Retinal pigment epithelial cell (primary cell): Measurements from ENCODE around the gene SKA3.
"Not testable (repeated sequence)": the region's sequence is repeated elsewhere in the genome, so short reads cannot be mapped to it uniquely, and the experiment has no call there.

Experiments used
- DNase-seq: peaks from one replicate; pipeline ENCODE4 v3.0.0-alpha.2; 2010; ENCODE audit warnings: low read depth
- H3K4me3 ChIP-seq: 2 replicates; pipeline ENCODE4 v1.5.1; 2011; ENCODE audit warnings: mild to moderate bottlenecking, low read length, control low read depth, moderate library complexity
- TF ChIP-seq, protein P1 (sequence below): conservative IDR thresholded peaks from 2 replicates; pipeline ENCODE4 v1.5.1; 2011; ENCODE audit warnings: low read depth, low read length, control low read depth, inconsistent platforms

Gene SKA3

DNA sequence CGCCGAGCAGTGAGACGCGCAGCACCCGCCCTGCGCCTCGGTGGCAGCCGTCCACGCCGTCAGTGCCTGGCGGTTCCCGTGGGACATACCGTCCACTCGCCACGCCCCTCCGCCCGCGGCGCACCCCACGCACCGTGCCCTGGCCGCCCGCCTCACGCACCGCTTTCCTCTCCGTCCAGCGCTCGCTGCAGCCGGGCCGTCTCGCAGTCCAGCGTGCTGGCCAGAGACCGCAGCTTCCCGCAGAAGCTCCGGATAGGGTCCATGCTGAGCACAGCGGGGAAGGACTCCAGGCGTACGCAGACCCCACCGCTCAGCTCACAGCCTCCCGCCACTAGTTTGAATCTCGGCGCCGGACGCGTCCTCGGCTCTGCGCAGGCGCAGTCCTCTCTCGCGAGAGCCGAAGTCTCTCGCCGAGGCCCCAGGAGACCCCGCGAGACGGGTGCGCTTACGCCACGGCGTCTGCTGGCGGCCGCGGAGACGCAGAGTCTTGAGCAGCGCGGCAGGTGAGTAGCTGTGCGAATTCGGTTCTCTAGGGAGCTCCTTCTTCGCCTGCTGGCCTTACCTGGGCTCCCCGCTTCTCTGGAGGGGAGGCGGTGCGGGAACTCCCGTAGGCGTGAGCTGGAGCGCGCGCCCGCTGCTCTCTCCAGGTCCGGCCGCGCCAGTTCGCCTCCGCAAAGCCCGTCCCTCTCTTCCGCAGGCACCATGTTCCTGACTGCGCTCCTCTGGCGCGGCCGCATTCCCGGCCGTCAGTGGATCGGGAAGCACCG lies at the start of gene SKA3, which contains the start of gene MRPL57:
Gene SKA3, minus strand, starts transcription at position 338 of the 767 bp plus-strand sequence. Its CDS starts 75 bp downstream, at position 263.
Gene MRPL57, plus strand, starts transcription at position 444 of the 767 bp plus-strand sequence. Its CDS starts 259 bp downstream, at position 703.
- peak within 1 kb of the TSS; percentile 90 for H3K4me3 ChIP-seq
- TF ChIP-seq, protein P1, sequence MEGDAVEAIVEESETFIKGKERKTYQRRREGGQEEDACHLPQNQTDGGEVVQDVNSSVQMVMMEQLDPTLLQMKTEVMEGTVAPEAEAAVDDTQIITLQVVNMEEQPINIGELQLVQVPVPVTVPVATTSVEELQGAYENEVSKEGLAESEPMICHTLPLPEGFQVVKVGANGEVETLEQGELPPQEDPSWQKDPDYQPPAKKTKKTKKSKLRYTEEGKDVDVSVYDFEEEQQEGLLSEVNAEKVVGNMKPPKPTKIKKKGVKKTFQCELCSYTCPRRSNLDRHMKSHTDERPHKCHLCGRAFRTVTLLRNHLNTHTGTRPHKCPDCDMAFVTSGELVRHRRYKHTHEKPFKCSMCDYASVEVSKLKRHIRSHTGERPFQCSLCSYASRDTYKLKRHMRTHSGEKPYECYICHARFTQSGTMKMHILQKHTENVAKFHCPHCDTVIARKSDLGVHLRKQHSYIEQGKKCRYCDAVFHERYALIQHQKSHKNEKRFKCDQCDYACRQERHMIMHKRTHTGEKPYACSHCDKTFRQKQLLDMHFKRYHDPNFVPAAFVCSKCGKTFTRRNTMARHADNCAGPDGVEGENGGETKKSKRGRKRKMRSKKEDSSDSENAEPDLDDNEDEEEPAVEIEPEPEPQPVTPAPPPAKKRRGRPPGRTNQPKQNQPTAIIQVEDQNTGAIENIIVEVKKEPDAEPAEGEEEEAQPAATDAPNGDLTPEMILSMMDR, result no peak
- DNase-seq, result peak; percentile 67

DNA sequence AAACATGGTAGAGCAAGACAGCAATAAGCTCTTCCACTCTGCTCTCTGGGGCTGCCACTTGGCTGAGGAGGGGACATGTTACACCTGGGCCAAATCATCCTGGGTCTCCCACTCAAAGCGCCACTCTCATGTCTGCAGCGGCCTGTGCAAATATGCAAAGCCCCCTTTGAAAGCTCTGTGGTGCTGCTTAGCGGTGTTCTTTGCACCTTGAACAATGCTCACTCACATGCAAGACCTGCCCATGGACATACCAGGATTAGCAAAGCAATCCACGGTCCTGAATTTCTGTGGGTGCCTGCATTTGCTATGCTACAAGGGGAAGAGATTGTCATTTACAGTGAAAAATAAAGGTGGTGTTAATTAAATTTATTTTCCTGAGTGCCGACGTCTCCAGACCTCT lies 48.7 kb upstream of the SKA3 start:
- no peak overlapping the region for H3K4me3 ChIP-seq
- TF ChIP-seq, protein P1, result no peak
- DNase-seq, result no peak

DNA sequence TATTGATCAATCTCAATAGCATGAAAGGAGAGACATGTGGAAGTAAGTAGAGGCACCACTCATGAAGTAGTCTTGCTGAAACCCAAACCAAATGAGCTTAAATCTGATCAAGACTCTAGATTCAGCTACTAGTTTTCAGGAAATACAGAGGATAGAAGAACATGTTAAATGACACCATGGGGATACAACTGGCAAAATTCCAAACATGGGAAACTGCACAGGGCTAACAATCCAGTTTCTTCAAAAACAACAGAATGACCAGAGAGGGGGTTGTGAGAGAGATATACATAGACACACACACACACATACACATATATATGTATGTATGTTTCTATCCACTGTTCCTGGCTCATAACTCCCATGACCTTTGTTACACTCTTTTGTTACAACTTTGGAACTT lies 44.9 kb upstream of the SKA3 start:
- H3K4me3 ChIP-seq, result no peak overlapping the region
- TF ChIP-seq, protein P1, result no peak
- DNase-seq, result no peak

DNA sequence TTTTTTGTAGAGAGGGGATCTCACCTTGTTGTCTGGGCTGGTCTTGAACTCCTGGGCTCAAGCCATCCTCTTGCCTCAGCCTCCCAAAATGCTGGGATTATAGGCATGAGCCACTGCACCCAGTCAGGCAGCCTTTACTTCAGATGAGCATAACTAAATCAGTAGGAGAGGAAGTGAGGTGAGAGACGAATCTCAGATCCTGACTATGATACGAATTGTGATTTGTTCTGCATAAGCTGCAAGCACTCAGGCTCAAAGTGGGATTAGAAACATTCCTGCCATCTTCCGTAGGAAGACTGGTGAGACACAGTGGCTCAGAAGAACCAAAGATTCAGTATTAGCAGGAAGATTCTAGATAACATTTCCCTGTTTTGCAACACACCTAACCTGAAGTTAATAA lies 43.4 kb upstream of the SKA3 start:
- H3K4me3 ChIP-seq, DNase-seq: not testable (repeated sequence)

DNA sequence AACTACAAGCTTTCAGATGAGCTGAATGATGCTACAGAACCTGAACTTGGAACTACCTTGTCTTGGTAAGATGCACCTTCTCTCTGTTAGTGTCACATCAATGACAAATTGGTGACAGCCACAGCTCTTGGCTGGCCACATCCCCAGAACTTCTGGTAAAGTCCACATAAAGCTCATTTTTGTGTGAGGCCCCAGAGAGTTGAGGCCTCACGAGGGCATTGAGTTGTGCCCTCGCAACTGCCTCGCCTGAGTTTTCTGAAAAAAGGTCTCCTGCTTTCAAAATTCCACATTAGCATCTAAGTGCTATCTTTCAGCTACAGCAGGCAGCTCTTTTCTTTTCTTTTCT lies 42.7 kb upstream of the SKA3 start:
- H3K4me3 ChIP-seq, result no peak overlapping the region
- no peak for DNase-seq
- TF ChIP-seq, protein P1, result no peak

DNA sequence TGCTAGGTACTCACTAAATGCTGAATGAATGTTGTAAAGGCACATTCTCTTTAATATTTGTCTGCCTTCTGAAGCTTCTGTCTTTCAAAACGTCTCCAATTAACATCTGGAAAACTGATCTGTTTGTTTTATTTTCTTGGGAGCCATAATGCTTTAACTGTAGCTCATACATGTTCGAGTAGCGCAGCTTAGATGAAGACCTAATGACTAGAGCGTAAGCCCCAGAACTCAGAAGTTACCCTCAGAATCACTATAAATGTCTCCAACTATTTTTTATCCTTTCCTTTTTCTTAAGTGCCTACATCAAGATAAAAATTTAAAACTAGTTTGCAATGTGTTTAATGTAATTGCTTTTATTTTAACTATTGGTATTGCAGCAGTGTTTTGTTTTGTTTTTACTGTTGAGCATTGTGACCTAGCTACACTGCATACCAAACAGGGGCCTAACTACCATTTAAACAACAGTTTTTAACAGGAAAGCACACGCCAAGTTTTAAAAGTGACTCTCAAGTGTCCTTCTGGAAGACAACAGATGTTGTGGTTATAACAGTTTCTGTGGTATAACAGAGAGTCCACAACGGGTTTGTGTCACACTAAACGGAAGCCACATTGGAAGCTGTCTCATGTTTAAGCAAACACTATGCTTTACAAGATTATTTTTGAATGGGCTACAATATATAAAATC lies 42.1 kb upstream of the SKA3 start:
- no peak overlapping the region for H3K4me3 ChIP-seq
- TF ChIP-seq, protein P1, result no peak
- no peak for DNase-seq

DNA sequence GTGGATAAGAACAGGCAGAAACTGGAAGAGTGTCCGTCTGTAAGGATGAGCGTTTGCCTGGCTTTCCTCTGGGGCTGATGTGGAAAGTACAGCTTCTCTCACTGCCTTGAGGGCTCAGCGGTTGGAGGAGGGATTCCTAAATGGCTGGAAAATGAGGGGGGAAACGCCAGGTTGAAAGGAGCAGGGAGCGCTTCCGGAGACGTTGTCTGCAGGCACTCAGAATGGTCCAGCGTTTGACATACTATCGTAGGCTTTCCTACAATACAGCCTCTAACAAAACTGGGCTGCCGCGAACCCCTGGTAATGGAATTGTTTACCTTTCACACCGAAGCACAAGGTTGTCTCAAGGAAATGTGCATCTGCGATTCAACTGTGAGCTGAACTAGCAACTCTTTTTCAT lies 40.0 kb upstream of the SKA3 start:
- TF ChIP-seq, protein P1, result no peak
- H3K4me3 ChIP-seq, result no peak overlapping the region
- no peak for DNase-seq

DNA sequence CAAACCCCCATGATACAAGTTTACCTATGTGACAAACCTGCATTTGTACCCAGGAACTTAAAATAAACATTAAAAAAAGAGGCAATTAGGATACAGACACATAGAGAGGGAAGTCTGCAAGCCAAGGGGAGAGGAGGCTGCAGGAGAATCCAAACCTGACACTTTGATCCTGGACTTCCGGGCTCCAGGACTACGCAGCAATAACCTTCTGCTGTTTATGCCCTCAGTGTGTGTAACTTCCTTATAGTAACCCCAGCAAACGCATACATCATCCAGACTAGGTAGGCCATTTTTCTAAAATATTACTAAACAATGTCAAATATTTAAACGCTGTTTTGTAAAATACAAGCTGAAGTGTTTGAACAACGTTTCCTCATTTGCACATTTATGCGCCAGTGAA lies 39.1 kb upstream of the SKA3 start:
- H3K4me3 ChIP-seq, DNase-seq: not testable (repeated sequence)
